BJ (cell line): Measurements from ENCODE around the gene MRGPRG. TPM values are rescaled to one million over a fixed set of nuclear protein-coding genes. Genes with fewer than 3 reads are reported as not detected.

Source experiments
- CTCF ChIA-PET: fragments of 350-600 bp; formaldehyde crosslinking; extraction: SDS; loops from one replicate; lab custom pipeline; 2021; ENCODE audit warnings: antibody characterized with exemption, inconsistent platforms; lab: Yijun Ruan, JAX
- POLR2A ChIA-PET: fragments of 300-600 bp; sonication (Branson Sonifier 250); formaldehyde crosslinking; extraction: SDS; loops from one replicate; lab custom pipeline; 2021; ENCODE audit warnings: antibody characterized with exemption; lab: Charles Lee
- DNase-seq: peaks from one replicate; pipeline ENCODE4 v3.0.0-alpha.2; 2011; ENCODE audit warnings: low read depth
- H3K27me3 ChIP-seq: 2 replicates; pipeline ENCODE4 v1.6.0; 2011; ENCODE audit warnings: low read length; ENCODE audit not compliant: control insufficient read depth, insufficient read depth
- H3K36me3 ChIP-seq: 2 replicates; pipeline ENCODE4 v1.5.1; 2011; ENCODE audit warnings: low read length; ENCODE audit not compliant: control insufficient read depth, insufficient read depth
- H3K4me3 ChIP-seq: 2 replicates; pipeline ENCODE4 v1.5.1; 2011; ENCODE audit warnings: low read depth, mild to moderate bottlenecking, control low read depth, low read length
- CTCF ChIP-seq: IDR thresholded peaks from 2 replicates; pipeline ENCODE4 v1.5.1; 2011; ENCODE audit warnings: low read depth, mild to moderate bottlenecking, control low read depth, inconsistent platforms, low read length, moderate library complexity; ENCODE audit not compliant: insufficient read depth
- polyA plus RNA-seq: library from polyadenylated mRNA; depleted of rRNA; stranded (reverse); fragments of >200 nt; gene quantifications from 2 replicates; pipeline ENCODE4 v1.2.3, GENCODE V29; 2011

The MRGPRG gene
- polyA plus RNA-seq, 1 experiment = not detected

- H3K27me3 ChIP-seq = peaks cover 3% of the 10 kb centered on the region
- no peak for DNase-seq
- no peak for TF ChIP-seq CTCF
- ChIA-PET CTCF (interaction anchor here (0.6 kb wide), 1 partner anchor 276 kb away, joined by 3 read pairs; a partner anchor contains a TSS), POLR2A (interaction anchor here (0.6 kb wide), 1 partner anchor 37 kb away, joined by 5 read pairs; no protein-coding TSS in a partner anchor)
- no peaks in the 10 kb centered on the region for H3K36me3 ChIP-seq
- no peak overlapping the region for H3K4me3 ChIP-seq
Measured at GRCh38 chr11:3178349-3178748, 40.3 kb downstream of the MRGPRG start.

- TF ChIP-seq CTCF = no peak
- CTCF ChIA-PET = no interaction called here
- DNase-seq = no peak
- no peak overlapping the region for H3K4me3 ChIP-seq
- H3K27me3 ChIP-seq = peaks cover 3% of the 10 kb centered on the region
- H3K36me3 ChIP-seq = no peaks in the 10 kb centered on the region
- POLR2A ChIA-PET = no interaction called here
Measured at GRCh38 chr11:3177931-3178330, 40.7 kb downstream of the MRGPRG start.

- no peak for DNase-seq
- Histone ChIP-seq H3K36me3 (no peaks in the 10 kb centered on the region), H3K27me3 (peaks cover 7% of the 10 kb centered on the region), H3K4me3 (no peak overlapping the region)
- ChIA-PET CTCF (no interaction called here), POLR2A (no interaction called here)
- TF ChIP-seq CTCF = no peak
Measured at GRCh38 chr11:3176487-3176886, 42.1 kb downstream of the MRGPRG start.

- DNase-seq = no peak
- Histone ChIP-seq H3K27me3 (peaks cover 6% of the 10 kb centered on the region; the same call in 1 of the 2 replicates), H3K36me3 (no peaks in the 10 kb centered on the region), H3K4me3 (no peak overlapping the region)
- ChIA-PET POLR2A (no interaction called here), CTCF (no interaction called here)
- TF ChIP-seq CTCF = no peak
Measured at GRCh38 chr11:3175194-3175593, 43.4 kb downstream of the MRGPRG start.

GRCh38 chr11:3174387-3174786 is 44.2 kb downstream of the MRGPRG start:
- Histone ChIP-seq H3K4me3 (no peak overlapping the region), H3K27me3 (peaks cover 6% of the 10 kb centered on the region; the same call in 1 of the 2 replicates), H3K36me3 (no peaks in the 10 kb centered on the region)
- CTCF ChIA-PET = no interaction called here
- POLR2A ChIA-PET = no interaction called here
- DNase-seq = no peak
- no peak for TF ChIP-seq CTCF
